HepG2 (cell line): ENCODE measurements around the gene DHTKD1. TPM values are rescaled to one million over a fixed set of nuclear protein-coding genes. Genes with fewer than 3 reads are reported as not detected.

Experiments used
- AHDC1 ChIP-seq: sonication (generic); formaldehyde crosslinking; IDR thresholded peaks from 2 replicates; pipeline ENCODE4 v1.5.1; 2020; ENCODE audit warnings: mild to moderate bottlenecking, missing genetic modification reagents, borderline replicate concordance
- ETV5 ChIP-seq: IDR thresholded peaks from 2 replicates; pipeline ENCODE4 v1.6.1; 2018; ENCODE audit warnings: missing biosample characterization, missing genetic modification reagents, inconsistent platforms, borderline replicate concordance
- GATAD1 ChIP-seq: IDR thresholded peaks from 2 replicates; pipeline ENCODE4 v1.6.1; 2016; ENCODE audit warnings: missing genetic modification reagents, missing compliant biosample characterization
- KAT8 ChIP-seq: IDR thresholded peaks from 2 replicates; pipeline ENCODE4 v1.6.1; 2016; ENCODE audit warnings: missing genetic modification reagents, missing compliant biosample characterization
- MXD3 ChIP-seq: IDR thresholded peaks from 2 replicates; pipeline ENCODE4 v1.6.1; 2016; ENCODE audit warnings: mild to moderate bottlenecking, missing biosample characterization, missing genetic modification reagents
- NFATC3 ChIP-seq: sonication (generic); formaldehyde crosslinking; IDR thresholded peaks from 2 replicates; pipeline ENCODE4 v1.5.1; 2020; ENCODE audit warnings: mild to moderate bottlenecking, missing genetic modification reagents
- RBM39 ChIP-seq: fragments of 200-400 bp; formaldehyde crosslinking; IDR thresholded peaks from one replicate; pipeline ENCODE4 v1.6.1; 2018; ENCODE audit warnings: antibody characterized with exemption, mild to moderate bottlenecking, low read depth, low read length; ENCODE audit not compliant: poor library complexity, severe bottlenecking
- SKI ChIP-seq: fragments of 450-650 bp; IDR thresholded peaks from one replicate; pipeline ENCODE4 v1.6.1; 2018; ENCODE audit warnings: mild to moderate bottlenecking; ENCODE audit not compliant: partially characterized antibody
- SP1 ChIP-seq, 2 experiments: fragments of 450-650 bp in 1 of 2; sonication (generic) in 1 of 2; formaldehyde crosslinking in 1 of 2; IDR thresholded peaks; 2 replicates each; pipeline versions ENCODE4 v1.4.0 to v1.6.1; 2016 to 2020; ENCODE audit warnings: missing genetic modification reagents in 1 of 2
- TBX2 ChIP-seq: sonication (generic); formaldehyde crosslinking; IDR thresholded peaks from 2 replicates; pipeline ENCODE4 v1.5.0; 2020; ENCODE audit warnings: missing genetic modification reagents, mild to moderate bottlenecking, borderline replicate concordance
- ZNF264 ChIP-seq: sonication (generic); formaldehyde crosslinking; IDR thresholded peaks from 2 replicates; pipeline ENCODE4 v1.4.0; 2020; ENCODE audit warnings: missing genetic modification reagents
- ZNF839 ChIP-seq: sonication (generic); formaldehyde crosslinking; IDR thresholded peaks from 2 replicates; pipeline ENCODE4 v1.4.0; 2020; ENCODE audit warnings: missing genetic modification reagents, mild to moderate bottlenecking, borderline replicate concordance
- polyA plus RNA-seq, 8 experiments: library from polyadenylated mRNA; depleted of rRNA in 3 of 8; stranded (reverse) in 7 of 8; unstranded in 1 of 8; fragments of >200 nt; fragmentation: Illumina TruSeq in 4 of 8; extraction: Trizol in 4 of 8; gene quantifications; 2 replicates each; pipeline versions ENCODE4 v1.2.1 to v1.2.3, GENCODE V29; 2011 to 2016; ENCODE audit warnings: low read depth in 4 of 8, missing spikeins in 1 of 8, mixed read lengths in 1 of 8; ENCODE audit not compliant: insufficient read depth in 1 of 8
- total RNA-seq, 5 experiments: library from RNA; depleted of rRNA; stranded (reverse); fragments of >200 nt; fragmentation: Illumina TruSeq; extraction: Trizol; gene quantifications; 2 replicates each; pipeline ENCODE4 v1.2.3, GENCODE V29; 2016; ENCODE audit warnings: low read depth in 1 of 5

The DHTKD1 gene
- total and polyA plus RNA-seq, 2 of the 13 experiments (the other 11 are each of a cell fraction or from before 2014, with no cell fraction given): 9.6 to 14.1 TPM

DNA sequence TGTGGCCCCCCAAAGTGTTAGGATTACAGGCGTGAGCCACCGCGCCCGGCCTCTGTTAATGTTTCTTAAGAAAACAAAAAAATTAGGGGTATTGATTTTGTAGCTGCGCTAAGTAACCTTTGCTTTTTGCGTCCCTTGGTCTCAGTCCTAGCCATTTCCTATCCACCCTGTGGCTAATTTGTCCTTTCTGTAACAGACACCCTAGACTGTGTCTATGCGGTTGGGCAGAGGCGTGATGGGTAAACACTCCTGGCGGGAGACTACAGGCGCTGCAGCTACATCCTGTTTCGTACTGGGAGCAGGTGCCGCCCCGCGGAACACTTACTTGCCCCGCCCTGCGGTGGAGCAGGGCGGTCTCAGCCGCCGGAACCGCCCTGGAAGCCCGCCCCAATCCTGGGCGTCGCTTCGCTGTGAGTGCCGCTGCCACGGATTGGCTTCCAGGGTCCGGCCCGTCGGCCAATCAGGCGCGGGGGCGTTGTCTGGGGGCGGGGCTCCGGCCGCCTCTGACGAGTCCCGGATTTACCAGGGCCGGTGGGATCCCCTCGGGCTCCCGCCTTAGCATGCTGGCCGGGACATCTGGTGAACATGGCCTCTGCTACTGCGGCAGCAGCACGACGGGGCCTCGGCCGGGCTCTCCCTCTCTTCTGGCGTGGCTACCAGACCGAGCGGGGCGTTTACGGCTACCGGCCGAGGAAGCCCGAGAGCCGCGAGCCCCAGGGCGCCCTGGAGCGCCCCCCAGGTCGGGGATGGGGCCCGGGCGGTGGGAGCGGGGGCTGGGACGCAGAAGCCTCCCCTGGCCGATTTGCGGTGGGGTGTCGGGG is at the start of gene DHTKD1 (continued):
- TF ChIP-seq KAT8 (CRISPR knock-in tag): peak; percentile 88
- no peak for TF ChIP-seq SP1 (IDR thresholded peaks at IDR 0.05)
- TF ChIP-seq SP1 (CRISPR knock-in tag; IDR thresholded peaks at IDR 0.05): peak; percentile 87
- peak; percentile 42; the same call in 1 of the 2 replicates for TF ChIP-seq GATAD1 (CRISPR knock-in tag)
- peak; percentile 94 for TF ChIP-seq TBX2
- peak; percentile 62; the same call in 1 of the 2 replicates for TF ChIP-seq AHDC1 (CRISPR knock-in tag)
- TF ChIP-seq ZNF264 (CRISPR knock-in tag): no peak
- TF ChIP-seq NFATC3 (CRISPR knock-in tag): no peak
- peak; percentile 87 for TF ChIP-seq ETV5 (CRISPR knock-in tag)
- peak; percentile 57 for TF ChIP-seq RBM39
- TF ChIP-seq ZNF839 (CRISPR knock-in tag): no peak
- peak; percentile 89 for TF ChIP-seq SKI
- 0 out of 2 replicates have a peak, but pooled peaks have one; percentile 49 for TF ChIP-seq MXD3 (CRISPR knock-in tag)
